Stomach smooth muscle (tissue), 2 donors: Measurements from ENCODE around the gene UACA.

Source experiments
- H3K27ac ChIP-seq: one replicate; pipeline ENCODE4 v1.7.0; 2013; ENCODE audit warnings: mild to moderate bottlenecking, low read length, inconsistent platforms
- H3K27me3 ChIP-seq, 2 donors: one replicate each; pipeline ENCODE4 v1.7.0; 2013; ENCODE audit warnings: low read length in 2 of 2; ENCODE audit not compliant: insufficient read depth in 2 of 2, control insufficient read depth in 1 of 2
- H3K36me3 ChIP-seq, 2 donors: one replicate each; pipeline ENCODE4 v1.7.0; 2013; ENCODE audit warnings: low read length in 2 of 2; ENCODE audit not compliant: control insufficient read depth in 2 of 2, insufficient read depth in 2 of 2
- H3K4me1 ChIP-seq: one replicate; pipeline ENCODE4 v1.7.0; 2013; ENCODE audit warnings: low read length; ENCODE audit not compliant: control insufficient read depth, insufficient read depth
- H3K4me3 ChIP-seq, 2 donors: one replicate each; pipeline ENCODE4 v1.7.0; 2013; ENCODE audit warnings: low read length in 2 of 2
- H3K9ac ChIP-seq, 2 donors: one replicate each; pipeline ENCODE4 v1.7.0; 2013; ENCODE audit warnings: low read length in 2 of 2, mild to moderate bottlenecking in 1 of 2
- H3K9me3 ChIP-seq, 2 donors: one replicate each; pipeline ENCODE4 v1.7.0; 2013; ENCODE audit warnings: low read length in 2 of 2; ENCODE audit not compliant: control insufficient read depth in 2 of 2
- donor health status: healthy.
- donor health status: Pancreatic carcinoma.

UACA gene

GRCh38 chr15:70659662-70660061 is 103.7 kb downstream of the UACA start:
- peaks cover 2 to 11% of the 10 kb centered on the region in 2 donors for H3K36me3 ChIP-seq
- no peaks in the 10 kb centered on the region for H3K9me3 ChIP-seq
- H3K4me3 ChIP-seq: no peak overlapping the region
- H3K27ac ChIP-seq: no peak overlapping the region
- H3K9ac ChIP-seq: no peak overlapping the region
- no peaks in the 10 kb centered on the region for H3K4me1 ChIP-seq
- H3K27me3 ChIP-seq: no peaks in the 10 kb centered on the region

- no peak overlapping the region for H3K4me3 ChIP-seq
- no peaks in the 10 kb centered on the region for H3K4me1 ChIP-seq
- no peak overlapping the region for H3K9ac ChIP-seq
- no peaks in the 10 kb centered on the region for H3K9me3 ChIP-seq
- no peaks in the 10 kb centered on the region for H3K27me3 ChIP-seq
- H3K36me3 ChIP-seq: peaks cover 2 to 10% of the 10 kb centered on the region in 2 donors
- no peak overlapping the region for H3K27ac ChIP-seq
These were observed 104.7 kb downstream of the UACA start for GRCh38 chr15:70658641-70659040.

DNA sequence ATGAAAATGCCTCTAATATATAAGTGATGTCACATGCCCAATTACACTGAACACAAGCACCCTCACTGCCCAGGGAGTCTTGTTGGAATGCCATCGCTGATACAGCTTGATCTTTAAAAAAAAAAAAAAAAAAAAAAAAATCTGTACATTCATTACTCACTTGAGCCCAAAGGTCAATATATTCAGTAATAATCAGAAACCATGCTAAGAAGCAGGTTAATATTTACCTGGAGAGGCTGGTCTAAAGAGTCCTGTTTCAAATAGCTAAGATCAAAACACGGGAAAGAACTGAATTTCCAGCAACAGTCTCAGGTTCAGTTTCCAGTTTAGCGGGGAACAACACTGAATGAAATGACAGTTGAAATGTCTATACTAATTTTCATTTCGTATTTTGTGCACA is 109.9 kb downstream of the UACA start:
- Histone ChIP-seq H3K27ac (no peak overlapping the region), H3K27me3 (no peaks in the 10 kb centered on the region), H3K9me3 (no peaks in the 10 kb centered on the region), H3K9ac (no peak overlapping the region), H3K4me1 (no peaks in the 10 kb centered on the region), H3K36me3 (peaks cover 2 to 10% of the 10 kb centered on the region in 2 donors), H3K4me3 (no peak overlapping the region)

- H3K36me3 ChIP-seq: peaks cover 2 to 10% of the 10 kb centered on the region in 2 donors
- H3K4me1 ChIP-seq: no peaks in the 10 kb centered on the region
- H3K4me3 ChIP-seq: no peak overlapping the region
These were observed 111.0 kb downstream of the UACA start for GRCh38 chr15:70652341-70652740.

GRCh38 chr15:70651303-70651845 is 112.0 kb downstream of the UACA start:
- H3K4me3 ChIP-seq: no peak overlapping the region

More at GRCh38 chr15:70652341-70652740, 111.0 kb downstream of the UACA start:
- Histone ChIP-seq H3K9me3 (no peaks in the 10 kb centered on the region), H3K27ac (no peak overlapping the region), H3K9ac (no peak overlapping the region), H3K27me3 (no peaks in the 10 kb centered on the region)

DNA sequence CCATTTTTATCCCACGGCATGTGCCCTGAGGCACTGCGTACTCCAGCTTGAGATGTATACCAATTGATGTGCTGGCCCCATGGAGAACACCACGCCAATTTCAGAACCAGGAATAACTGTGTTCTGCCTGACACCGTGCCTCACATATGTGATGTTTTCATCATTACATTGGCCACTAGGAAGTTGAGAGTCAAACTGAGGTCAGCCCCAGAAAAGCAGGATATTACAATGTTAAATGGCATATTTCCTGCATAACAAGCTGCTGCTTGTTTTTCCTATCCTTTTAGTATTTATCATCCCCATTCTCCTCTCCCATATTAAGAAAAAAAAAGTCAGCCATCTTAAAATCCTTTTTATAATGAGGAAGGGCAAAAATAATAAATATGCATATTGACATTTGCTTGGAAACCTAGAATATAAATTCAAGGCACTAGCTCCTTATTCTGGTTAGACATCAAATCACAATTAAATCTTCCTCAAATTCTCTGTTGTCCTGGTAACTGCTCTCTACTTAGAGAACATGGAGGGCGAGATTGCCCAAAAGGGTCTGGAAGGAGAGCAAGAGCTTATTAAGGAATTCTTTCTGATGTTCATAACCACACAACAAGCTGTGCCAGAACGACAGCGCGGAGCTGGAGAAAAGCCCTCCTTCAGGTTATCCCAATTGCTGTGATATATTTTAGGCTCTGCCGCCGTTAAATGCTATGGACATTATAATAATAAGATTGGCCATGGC is 112.6 kb downstream of the UACA start:
- Histone ChIP-seq H3K4me1 (no peaks in the 10 kb centered on the region), H3K4me3 (no peak overlapping the region), H3K9ac (no peak overlapping the region), H3K27ac (no peak overlapping the region), H3K36me3 (peaks cover 0 to 4% of the 10 kb centered on the region in 2 donors), H3K27me3 (no peaks in the 10 kb centered on the region), H3K9me3 (no peaks in the 10 kb centered on the region)

More at GRCh38 chr15:70651303-70651845, 112.0 kb downstream of the UACA start:
- Histone ChIP-seq H3K4me1 (no peaks in the 10 kb centered on the region), H3K9ac (no peak overlapping the region), H3K36me3 (peaks cover 0 to 4% of the 10 kb centered on the region in 2 donors), H3K9me3 (no peaks in the 10 kb centered on the region), H3K27ac (no peak overlapping the region), H3K27me3 (no peaks in the 10 kb centered on the region)

DNA sequence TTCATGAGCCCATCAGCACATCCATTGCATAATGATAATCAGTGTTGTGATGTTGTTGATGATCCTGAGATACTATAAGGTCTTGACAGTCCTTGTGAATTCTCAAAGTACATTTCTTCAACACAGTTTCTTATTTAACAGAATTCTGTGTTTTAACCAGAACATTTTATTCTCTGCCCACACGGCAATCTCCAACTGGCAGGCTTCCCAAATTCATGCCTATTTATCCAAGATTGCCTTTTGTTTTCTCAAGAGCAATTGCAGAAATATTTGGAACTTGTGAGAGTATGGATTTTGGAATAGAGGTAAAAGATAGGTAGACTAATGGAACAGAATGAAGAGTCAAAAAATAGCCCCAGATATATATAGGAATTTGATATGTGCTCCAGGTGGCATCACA is 116.0 kb downstream of the UACA start:
- Histone ChIP-seq H3K4me1 (no peaks in the 10 kb centered on the region), H3K9ac (no peak overlapping the region), H3K36me3 (no peaks in the 10 kb centered on the region)

GRCh38 chr15:70646169-70646568 is 117.2 kb downstream of the UACA start:
- Histone ChIP-seq H3K36me3 (no peaks in the 10 kb centered on the region), H3K27ac (no peak overlapping the region), H3K9me3 (no peaks in the 10 kb centered on the region), H3K9ac (no peak overlapping the region), H3K4me1 (no peaks in the 10 kb centered on the region), H3K4me3 (no peak overlapping the region), H3K27me3 (no peaks in the 10 kb centered on the region)

More for the DNA sequence above, 116.0 kb downstream of the UACA start:
- Histone ChIP-seq H3K4me3 (no peak overlapping the region), H3K27ac (no peak overlapping the region), H3K9me3 (no peaks in the 10 kb centered on the region), H3K27me3 (no peaks in the 10 kb centered on the region)

- H3K27ac ChIP-seq: no peak overlapping the region
These were observed 119.6 kb downstream of the UACA start for GRCh38 chr15:70643783-70644125.

GRCh38 chr15:70643106-70643782 is 120.1 kb downstream of the UACA start:
- H3K36me3 ChIP-seq: no peaks in the 10 kb centered on the region
- no peak overlapping the region for H3K9ac ChIP-seq
- no peak overlapping the region for H3K27ac ChIP-seq
- no peaks in the 10 kb centered on the region for H3K27me3 ChIP-seq
- no peaks in the 10 kb centered on the region for H3K9me3 ChIP-seq
- no peaks in the 10 kb centered on the region for H3K4me1 ChIP-seq
- no peak overlapping the region for H3K4me3 ChIP-seq

More at GRCh38 chr15:70643783-70644125, 119.6 kb downstream of the UACA start:
- Histone ChIP-seq H3K9ac (no peak overlapping the region), H3K9me3 (no peaks in the 10 kb centered on the region), H3K4me3 (no peak overlapping the region), H3K36me3 (no peaks in the 10 kb centered on the region), H3K27me3 (no peaks in the 10 kb centered on the region), H3K4me1 (no peaks in the 10 kb centered on the region)
